Activated CD4-positive, alpha-beta T cell treated with anti-CD3 and anti-CD28 coated beads, Interleukin-2, amount 50 U/mL, for 4 hours (primary cell): ENCODE measurements around the gene SUPT3H.

Experiments used
- DNase-seq, 2 experiments: peaks; one replicate each; pipeline ENCODE4 v3.0.0-alpha.2; 2020

SUPT3H gene

GRCh38 chr6:44983467-44984365 is 394.0 kb downstream of the SUPT3H start:
- no peak for DNase-seq

GRCh38 chr6:44980841-44981240 is 396.9 kb downstream of the SUPT3H start:
- no peak for DNase-seq

GRCh38 chr6:44976677-44977641 is 400.8 kb downstream of the SUPT3H start:
- no peak for DNase-seq

- DNase-seq, result no peak
Measured at GRCh38 chr6:44974511-44974910, 403.2 kb downstream of the SUPT3H start.

- DNase-seq, result no peak
Measured at GRCh38 chr6:44972709-44973108, 405.0 kb downstream of the SUPT3H start.

- no peak for DNase-seq
Measured at GRCh38 chr6:44969446-44970185, 408.1 kb downstream of the SUPT3H start.

- no peak for DNase-seq
Measured at GRCh38 chr6:44967481-44967880, 410.3 kb downstream of the SUPT3H start.

- no peak for DNase-seq
Measured at GRCh38 chr6:44966449-44967092, 411.2 kb downstream of the SUPT3H start.

- no peak for DNase-seq
Measured at GRCh38 chr6:44965708-44966107, 412.0 kb downstream of the SUPT3H start.

GRCh38 chr6:44960898-44961297 is 416.8 kb downstream of the SUPT3H start:
- DNase-seq, result no peak

- no peak for DNase-seq
Measured at GRCh38 chr6:44959651-44960050, 418.1 kb downstream of the SUPT3H start.

- DNase-seq, result no peak
Measured at GRCh38 chr6:44957156-44957555, 420.6 kb downstream of the SUPT3H start.

- no peak for DNase-seq
Measured at GRCh38 chr6:44956396-44956795, 421.3 kb downstream of the SUPT3H start.

- DNase-seq, result no peak
Measured at GRCh38 chr6:44955145-44955544, 422.6 kb downstream of the SUPT3H start.

GRCh38 chr6:44954281-44954680 is 423.5 kb downstream of the SUPT3H start:
- no peak for DNase-seq

GRCh38 chr6:44951253-44951747 is 426.4 kb downstream of the SUPT3H start:
- no peak for DNase-seq

- no peak for DNase-seq
Measured at GRCh38 chr6:44949596-44950201, 428.0 kb downstream of the SUPT3H start.

GRCh38 chr6:44943541-44943940 is 434.2 kb downstream of the SUPT3H start:
- DNase-seq, result no peak

- DNase-seq, result no peak
Measured at GRCh38 chr6:44942798-44943197, 434.9 kb downstream of the SUPT3H start.

- no peak for DNase-seq
Measured at GRCh38 chr6:44942201-44942600, 435.5 kb downstream of the SUPT3H start.

- DNase-seq, result no peak
Measured at GRCh38 chr6:44940367-44940766, 437.4 kb downstream of the SUPT3H start.
